Stimulated activated CD8-positive, alpha-beta memory T cell treated with anti-CD3 and anti-CD28 coated beads, Interleukin-12 subunit alpha, Interleukin-12 subunit beta, amount 100 ng/mL, for 24 hours (primary cell): ENCODE data around the gene FERMT1.
"Not testable (repeated sequence)": the region's sequence is repeated elsewhere in the genome, so short reads cannot be mapped to it uniquely, and the experiment has no call there.

ENCODE experiments used
- DNase-seq: peaks from one replicate; pipeline ENCODE4 v3.0.0-alpha.2; 2020; ENCODE audit errors: extremely low read depth

FERMT1 gene

DNA sequence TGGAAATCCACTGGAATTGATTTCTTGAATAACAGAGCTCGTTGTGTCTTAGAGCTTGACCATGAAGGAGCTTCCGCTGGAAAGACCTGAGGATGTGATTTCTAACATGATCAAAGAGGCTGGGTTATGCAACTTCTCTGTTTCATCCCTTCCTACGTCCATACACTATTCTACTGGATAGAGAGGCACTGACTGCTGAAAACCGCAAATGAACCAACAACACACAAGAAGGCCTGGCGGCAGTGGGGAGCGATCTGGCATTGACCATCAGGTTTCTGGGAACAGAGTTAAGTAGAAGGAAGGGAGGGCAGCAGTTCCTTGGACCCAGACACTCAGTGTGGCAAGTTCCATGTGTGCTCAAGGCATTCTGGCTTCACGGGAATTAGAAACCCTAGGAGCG lies 82.3 kb downstream of the FERMT1 start:
- DNase-seq: no peak

GRCh38 chr20:6039766-6040165 lies 83.1 kb downstream of the FERMT1 start:
- no peak for DNase-seq

DNA sequence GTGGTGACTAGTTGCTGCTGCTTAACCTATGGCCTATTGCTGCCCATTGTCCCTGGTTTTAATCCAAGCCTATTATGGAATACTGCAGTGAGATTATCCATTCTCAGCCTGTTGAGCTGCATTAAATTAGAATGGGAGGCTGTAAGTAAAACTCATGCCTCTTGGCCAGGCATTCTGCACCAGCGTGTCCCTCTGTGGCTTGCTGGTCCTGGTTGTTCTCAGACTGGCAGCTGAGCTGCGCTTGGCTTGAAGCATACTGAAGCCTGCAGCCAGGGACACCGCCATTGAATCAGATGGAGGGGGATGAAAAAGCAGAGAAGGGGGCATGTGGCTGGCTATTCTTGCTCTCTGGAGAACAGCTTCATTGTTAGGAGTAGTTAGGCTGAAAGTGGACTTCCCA lies 84.6 kb downstream of the FERMT1 start:
- DNase-seq: no peak

- DNase-seq: no peak
Observed at GRCh38 chr20:6037082-6037481, 85.7 kb downstream of the FERMT1 start.

- DNase-seq: no peak
Observed at GRCh38 chr20:6036213-6036612, 86.6 kb downstream of the FERMT1 start.

- DNase-seq: no peak
Observed at GRCh38 chr20:6034134-6034969, 88.5 kb downstream of the FERMT1 start.

DNA sequence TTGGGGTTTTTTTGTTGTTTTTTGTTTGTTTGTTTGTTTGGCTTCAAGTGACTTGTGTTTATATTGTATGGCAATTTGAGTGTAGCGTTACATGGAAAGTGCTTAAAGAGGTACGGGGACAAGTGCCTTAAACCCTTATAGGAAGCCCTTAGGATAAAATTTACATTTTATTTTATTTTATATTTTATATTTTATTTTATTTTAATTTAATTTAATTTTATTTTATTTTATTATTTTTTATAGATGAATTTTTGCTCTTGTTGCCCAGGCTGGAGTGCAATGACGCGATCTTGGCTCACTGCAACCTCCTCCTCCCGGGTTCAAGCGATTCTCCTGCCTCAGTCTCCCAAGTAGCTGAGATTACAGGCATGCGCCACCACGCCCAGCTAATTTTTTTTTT lies 89.9 kb downstream of the FERMT1 start:
- not testable (repeated sequence) for DNase-seq

DNA sequence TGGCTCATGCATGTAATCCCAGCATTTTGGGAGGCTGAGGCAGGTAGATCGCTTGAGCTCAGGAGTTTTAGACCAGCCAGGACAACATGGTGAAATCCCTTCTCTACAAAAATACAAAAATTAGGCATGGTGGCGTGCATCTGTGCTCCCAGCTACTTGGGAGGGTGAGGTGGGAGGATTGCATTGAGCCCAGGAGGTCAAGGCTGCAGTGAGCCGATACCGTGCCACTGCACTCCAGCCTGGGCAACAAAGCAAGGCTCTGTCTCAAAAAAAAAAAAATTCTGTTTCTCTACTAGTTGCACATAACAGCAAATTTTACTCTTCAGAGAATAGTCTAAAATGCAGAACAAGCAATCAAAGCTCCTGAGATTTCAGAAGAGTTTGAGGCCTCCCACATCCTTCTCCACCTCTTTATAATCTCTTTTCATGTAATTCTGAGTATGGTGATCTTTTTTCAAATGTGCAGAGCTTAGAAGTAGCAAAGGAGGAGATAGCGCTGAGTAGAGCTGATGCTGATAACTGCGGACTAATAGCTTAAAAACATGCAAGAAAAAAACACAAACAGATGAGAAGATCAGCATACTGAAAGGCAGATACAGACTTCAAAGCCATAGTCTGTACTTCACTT lies 92.3 kb downstream of the FERMT1 start:
- DNase-seq: no peak

DNA sequence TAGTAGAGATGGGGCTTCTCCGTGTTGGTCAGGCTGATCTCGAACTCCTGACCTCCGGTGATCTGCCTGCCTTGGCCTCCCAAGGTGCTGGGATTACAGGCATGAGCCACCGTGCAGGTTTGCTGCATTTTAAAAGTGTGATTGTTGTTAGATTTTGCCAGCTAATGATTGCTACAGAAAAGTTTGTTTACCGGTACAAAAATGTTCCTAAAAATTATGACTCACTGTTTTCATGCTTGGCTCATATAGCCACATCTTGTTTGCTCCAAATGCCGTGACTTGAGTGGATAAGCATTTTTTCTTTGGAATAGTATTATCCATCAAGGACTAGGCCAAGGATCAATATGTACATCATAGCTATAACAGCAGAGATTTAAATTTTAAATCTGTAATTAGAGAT lies 93.3 kb downstream of the FERMT1 start:
- DNase-seq: no peak

GRCh38 chr20:6028818-6029217 lies 94.0 kb downstream of the FERMT1 start:
- DNase-seq: no peak

- no peak for DNase-seq
Observed at GRCh38 chr20:6026051-6026450, 96.8 kb downstream of the FERMT1 start.
